ENCODE results near the gene GATAD2A. TPM values are rescaled to one million over a fixed set of nuclear protein-coding genes. Genes with fewer than 3 reads are reported as not detected.

The GATAD2A gene
- total RNA-seq, 1 donor from 2014 or later, result 118 TPM

DNA sequence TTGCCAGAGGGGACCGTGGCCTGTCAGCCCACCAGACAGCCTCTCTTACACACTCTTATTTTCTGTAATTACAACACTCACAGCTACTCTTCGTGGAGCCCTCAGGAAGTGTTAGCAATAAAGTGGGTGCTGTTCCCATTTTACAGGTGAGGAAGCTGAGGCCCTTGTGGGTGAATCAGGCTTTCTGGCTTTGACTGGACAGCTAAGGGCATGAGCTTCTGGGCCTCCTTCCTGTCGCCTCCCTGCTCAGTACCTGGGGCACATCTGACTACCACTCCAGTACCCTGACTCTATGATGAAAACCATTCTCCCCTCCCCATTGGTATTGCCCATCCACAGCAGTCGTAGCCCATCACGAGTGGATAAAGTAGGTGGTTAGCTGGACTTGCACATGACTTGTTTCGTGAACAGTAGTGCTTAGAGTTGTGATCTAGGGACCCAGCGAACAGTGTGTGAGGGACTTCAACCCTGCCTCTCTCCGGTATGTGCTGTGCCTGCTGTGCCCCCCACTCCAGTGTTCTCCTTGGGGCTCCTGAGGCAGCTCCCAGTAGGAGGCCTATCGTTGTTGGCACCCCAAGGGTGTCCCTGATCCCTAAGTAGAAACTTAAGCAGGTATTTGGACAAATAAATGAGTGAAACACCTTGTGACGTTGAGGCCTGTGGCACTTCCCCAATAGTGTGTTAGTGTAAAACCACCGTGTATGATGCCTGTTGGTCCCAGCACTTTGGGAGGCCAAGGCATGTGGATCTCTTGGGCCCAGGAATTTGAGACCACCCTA, 38.6 kb downstream of the GATAD2A start:
- no peak for DNase-seq (ENCODE audit: low read depth)
- TF ChIP-seq, protein P1, sequence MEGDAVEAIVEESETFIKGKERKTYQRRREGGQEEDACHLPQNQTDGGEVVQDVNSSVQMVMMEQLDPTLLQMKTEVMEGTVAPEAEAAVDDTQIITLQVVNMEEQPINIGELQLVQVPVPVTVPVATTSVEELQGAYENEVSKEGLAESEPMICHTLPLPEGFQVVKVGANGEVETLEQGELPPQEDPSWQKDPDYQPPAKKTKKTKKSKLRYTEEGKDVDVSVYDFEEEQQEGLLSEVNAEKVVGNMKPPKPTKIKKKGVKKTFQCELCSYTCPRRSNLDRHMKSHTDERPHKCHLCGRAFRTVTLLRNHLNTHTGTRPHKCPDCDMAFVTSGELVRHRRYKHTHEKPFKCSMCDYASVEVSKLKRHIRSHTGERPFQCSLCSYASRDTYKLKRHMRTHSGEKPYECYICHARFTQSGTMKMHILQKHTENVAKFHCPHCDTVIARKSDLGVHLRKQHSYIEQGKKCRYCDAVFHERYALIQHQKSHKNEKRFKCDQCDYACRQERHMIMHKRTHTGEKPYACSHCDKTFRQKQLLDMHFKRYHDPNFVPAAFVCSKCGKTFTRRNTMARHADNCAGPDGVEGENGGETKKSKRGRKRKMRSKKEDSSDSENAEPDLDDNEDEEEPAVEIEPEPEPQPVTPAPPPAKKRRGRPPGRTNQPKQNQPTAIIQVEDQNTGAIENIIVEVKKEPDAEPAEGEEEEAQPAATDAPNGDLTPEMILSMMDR (conservative IDR thresholded peaks at IDR 0.05; ENCODE audit: low read depth, low read length), result no peak
- no peak overlapping the region for H3K4me3 ChIP-seq (ENCODE audit: low read depth, low read length)

DNA sequence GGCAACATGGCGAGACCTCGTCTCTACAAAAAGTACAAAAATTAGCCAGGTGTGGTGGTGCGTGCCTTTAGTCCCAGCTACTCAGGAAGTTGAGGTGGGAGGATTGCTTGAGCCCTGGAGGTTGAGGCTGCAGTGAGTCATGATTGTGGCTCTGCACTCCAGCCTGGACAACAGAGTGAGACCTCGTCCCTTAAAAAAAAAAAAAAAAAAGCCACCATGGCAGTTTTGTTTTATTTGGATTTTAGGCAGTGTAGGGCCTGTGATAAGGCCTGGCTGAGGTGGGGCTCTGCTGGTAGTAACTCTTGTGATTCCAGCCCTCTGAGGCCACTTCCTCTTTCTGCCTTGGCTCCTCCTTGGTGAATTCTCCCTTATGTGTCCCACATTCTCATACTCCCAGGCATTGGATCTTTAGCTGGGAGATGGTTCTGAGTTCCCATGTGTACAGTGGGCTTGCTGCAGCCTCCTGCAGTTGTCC, 39.2 kb downstream of the GATAD2A start:
- DNase-seq (ENCODE audit: low read depth), result no peak
- TF ChIP-seq, protein P1 (conservative IDR thresholded peaks at IDR 0.05; ENCODE audit: low read depth, low read length), result no peak
- no peak overlapping the region for H3K4me3 ChIP-seq (ENCODE audit: low read depth, low read length)

DNA sequence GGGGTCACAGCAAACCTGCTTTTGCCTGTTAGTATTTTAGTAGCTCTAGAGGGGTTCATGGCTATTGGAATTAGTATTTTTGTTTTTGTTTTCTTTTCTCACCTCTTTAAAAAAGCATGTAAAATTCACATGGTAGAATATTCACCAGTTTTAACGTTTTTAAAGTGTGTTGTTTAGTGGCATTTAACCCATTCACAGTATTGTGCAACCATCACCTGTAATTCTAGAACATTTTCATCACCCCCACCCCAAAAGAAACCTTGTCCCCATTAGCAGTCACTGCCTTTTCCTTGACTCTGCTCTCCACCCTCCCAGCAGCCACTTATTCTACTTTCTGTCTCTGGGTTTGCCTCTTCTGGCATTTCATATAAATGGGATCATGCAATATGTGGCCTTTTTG, 39.8 kb downstream of the GATAD2A start:
- DNase-seq (ENCODE audit: low read depth), result no peak
- no peak overlapping the region for H3K4me3 ChIP-seq (ENCODE audit: low read depth, low read length)
- TF ChIP-seq, protein P1 (conservative IDR thresholded peaks at IDR 0.05; ENCODE audit: low read depth, low read length), result no peak

DNA sequence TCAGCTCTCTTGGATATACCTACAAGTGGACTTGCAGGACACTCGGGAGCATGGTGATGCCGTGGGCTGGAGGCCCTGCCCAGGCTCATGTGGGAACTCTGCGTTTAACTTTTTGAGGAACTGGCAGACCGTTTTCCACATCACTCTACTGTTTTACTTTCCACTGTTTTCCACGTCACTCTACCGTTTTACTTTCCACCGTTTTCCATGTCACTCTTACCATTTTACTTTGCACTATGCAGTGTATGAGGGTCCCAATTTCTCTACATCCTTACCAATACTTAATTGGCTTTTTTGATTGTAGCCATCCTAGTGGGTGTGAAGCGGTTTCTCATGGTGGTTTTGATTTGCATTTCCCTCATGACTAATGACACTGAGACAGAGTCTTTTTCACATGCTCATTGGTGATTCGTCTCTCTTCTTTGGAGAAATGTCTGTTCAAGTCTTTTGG, 40.5 kb downstream of the GATAD2A start:
- no peak for DNase-seq (ENCODE audit: low read depth)
- no peak overlapping the region for H3K4me3 ChIP-seq (ENCODE audit: low read depth, low read length)

DNA sequence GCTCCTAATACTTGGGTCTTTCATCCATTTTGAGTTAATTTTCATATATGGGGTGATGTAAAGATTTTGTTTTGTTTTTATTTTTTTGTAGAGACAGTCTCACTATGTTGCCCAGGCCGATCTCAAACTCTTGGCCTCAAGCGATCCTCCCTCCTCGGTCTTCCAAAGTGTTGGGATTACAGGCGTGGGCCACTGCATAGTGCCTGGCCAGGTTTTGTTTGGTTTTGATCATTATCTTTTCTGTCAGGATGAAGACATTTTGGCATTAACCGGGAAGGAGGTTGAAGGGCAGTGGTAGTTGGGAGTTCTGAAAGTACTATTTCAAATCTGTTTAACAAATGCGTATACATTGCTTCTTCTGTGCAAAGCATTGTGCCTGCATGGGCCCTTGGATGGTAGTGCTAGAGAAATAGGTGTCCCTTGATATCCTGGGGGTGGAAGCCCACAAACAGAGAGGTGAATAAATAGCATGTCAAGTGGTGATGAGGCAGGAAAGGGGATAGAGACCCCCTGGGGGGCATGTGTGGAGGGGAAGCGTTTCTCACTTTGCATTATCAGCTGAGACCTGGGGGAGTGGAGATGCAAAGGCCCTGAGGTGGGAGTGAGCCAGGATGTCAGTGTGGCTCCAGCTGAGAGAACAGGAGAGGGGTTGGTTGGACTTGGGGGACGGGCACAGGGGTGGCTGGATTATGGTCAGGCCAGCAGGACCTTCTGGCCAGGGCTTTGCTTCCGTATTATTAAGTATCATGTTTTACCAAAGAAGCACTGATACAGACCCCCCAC, 41.4 kb downstream of the GATAD2A start:
- TF ChIP-seq, protein P1 (conservative IDR thresholded peaks at IDR 0.05; ENCODE audit: low read depth, low read length), result no peak
- no peak for DNase-seq (ENCODE audit: low read depth)
- H3K4me3 ChIP-seq (ENCODE audit: low read depth, low read length), result no peak overlapping the region

More for the DNA sequence above, 40.5 kb downstream of the GATAD2A start:
- TF ChIP-seq, protein P1 (conservative IDR thresholded peaks at IDR 0.05; ENCODE audit: low read depth, low read length), result no peak

DNA sequence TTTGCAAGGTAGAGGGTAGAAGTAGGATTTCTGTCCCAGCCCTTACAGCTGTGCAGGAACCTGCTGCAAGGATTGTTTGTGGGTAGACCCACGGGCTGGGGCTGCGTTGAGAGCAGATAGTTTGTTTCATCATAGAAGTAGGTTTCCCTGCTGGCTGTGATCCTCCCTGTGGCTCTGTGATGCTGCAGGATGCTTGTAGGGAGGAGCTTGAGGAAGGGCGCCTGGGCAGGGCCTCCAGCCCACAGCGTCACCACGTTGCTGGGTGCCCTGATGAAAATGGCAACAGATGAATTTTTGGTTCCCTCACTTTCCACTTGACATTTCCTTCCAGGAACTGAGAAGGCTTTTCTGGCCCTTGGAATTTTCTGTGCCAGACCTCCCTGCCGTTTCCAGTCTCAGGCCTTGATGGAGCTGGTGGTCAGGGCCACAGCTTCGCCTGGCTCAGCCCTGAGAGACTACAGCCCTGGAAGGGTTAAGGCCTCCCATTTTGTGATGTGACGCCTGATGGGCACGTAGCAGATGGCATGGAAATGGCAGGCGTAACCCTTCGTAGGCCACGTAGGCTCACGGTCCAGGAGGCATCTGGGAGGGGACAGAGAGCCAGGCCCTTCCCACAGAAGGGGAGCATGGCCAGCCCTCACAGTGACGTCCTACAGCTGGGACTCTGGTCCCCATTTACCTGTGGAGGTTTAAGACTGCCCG, 42.2 kb downstream of the GATAD2A start:
- H3K4me3 ChIP-seq (ENCODE audit: low read depth, low read length), result no peak overlapping the region
- TF ChIP-seq, protein P1 (conservative IDR thresholded peaks at IDR 0.05; ENCODE audit: low read depth, low read length), result no peak
- no peak for DNase-seq (ENCODE audit: low read depth)
